NCI-H2029 (cell line): Measurements from ENCODE around the gene KCNC1.

Experiments used
- DNase-seq: peaks from one replicate; lab custom pipeline; 2025; lab: John Stamatoyannopoulos, UW

KCNC1 gene

DNA sequence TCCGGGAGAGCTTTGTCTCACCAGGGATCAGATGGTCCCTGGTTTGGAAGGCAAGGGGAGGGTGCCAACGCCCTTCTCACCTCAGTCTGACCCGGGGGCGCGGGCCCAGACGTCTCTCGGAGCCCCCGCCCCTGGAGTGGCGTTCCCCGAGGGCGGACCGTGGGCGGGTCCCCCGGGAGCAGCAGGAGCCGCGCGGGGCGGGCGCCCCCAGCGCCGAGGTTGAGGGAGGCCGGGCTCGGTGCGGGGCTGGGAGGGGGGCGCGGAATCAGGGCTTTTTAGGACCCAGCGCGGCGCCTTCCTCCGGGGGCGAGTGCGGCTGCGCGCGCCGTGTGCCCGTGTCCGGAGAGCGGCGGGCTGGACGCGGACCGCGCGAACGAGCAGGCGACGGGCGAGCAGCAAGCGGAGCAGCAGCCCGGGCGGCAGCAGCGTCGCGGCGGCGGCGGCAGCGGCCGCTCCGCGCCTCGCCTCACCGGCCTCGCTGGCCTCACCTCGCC is at the start of gene KCNC1:
Gene KCNC1, plus strand, starts transcription at position 364 of the 494 bp plus-strand sequence. CDS start 1,222 bp downstream, outside the sequence.
- DNase-seq, result peak; percentile 43

DNA sequence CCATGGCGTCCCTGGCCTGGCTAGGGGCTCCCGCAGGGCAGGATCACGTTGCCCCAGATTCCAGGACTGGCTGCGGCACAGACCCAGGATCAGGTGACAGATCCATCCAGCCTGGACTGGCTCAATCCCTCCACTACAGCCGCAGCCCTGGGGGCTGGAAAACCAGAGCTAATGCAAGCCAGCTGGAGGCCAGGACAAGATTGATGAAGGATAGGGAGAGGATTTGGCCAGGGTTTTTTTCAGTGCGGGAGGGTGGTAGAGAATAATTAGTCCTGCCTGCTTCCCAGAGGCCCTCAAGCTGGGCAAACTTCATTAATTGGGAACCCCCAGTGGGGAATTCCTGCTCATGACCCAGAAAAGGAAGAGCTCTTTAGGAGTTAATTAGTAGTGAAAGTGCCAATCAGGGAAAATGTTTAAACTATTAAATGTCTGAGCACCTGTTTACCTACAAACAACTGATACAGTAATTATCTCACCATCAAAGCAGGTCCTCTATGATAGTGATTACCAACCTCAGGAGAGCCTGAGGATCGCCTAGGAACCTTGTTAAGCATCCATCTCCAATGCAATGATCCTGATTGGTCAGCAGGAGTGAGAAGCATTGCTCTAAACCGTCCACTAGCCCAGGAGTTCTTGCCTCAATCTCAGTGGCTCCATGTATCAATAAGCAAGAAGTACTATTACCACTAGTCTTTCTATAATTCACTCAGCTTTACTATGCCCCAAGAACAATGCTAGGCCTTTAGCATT is 48.2 kb upstream of the KCNC1 start:
- DNase-seq, result no peak

DNA sequence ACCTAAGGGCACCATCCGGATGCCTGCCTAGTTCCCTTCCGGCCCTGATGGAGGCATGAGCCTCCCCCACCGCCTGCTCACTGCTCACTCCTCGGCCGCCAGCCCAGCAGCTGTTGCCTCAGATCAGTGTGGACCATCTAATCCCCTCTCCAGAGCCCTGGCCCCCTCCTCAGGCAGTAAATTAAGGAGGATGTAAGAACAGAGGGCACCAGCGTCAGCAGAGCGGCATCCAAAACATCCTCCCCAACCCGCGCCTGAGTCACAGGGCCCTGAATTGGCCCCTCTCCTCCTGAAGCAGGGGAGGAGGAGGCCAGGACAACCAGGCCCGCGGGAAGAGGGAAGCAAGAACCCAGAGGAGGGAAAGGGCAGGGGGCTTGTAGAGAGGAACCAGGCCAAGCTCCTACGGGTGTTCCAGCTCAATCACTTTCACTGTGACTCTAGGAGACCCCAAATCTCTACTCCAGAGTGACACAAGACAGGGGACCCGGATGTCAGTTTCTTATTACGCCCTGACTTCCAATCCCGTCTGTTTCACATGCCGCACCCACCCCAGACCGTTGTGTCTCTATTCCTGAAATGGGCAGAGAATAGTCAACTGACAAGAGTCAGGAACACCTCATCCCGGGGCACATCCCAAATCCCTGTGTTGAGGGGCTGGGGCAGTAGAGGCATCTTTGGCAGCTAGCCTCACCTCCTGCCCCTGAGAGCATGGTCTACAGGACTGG is 46.5 kb upstream of the KCNC1 start:
- DNase-seq, result no peak

DNA sequence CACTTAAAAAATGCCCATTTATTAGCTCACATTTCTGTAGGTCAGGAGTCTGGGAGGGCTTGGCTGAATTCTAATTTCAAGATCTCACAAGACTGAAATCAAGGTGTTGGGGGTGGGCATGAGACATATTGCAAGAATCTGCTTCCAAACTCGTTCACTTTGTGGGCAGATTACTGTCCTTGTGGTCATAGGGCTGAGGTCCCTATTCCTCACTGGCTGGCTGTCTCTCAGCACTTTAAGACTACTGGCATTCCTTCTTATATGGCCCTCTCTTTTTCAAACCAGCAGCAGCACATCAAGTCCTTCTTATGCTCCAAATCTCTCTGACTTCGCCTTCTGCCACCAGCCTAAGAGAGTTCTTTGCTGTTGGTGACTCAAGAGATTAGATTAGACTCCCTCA is 43.0 kb upstream of the KCNC1 start:
- DNase-seq, result no peak

DNA sequence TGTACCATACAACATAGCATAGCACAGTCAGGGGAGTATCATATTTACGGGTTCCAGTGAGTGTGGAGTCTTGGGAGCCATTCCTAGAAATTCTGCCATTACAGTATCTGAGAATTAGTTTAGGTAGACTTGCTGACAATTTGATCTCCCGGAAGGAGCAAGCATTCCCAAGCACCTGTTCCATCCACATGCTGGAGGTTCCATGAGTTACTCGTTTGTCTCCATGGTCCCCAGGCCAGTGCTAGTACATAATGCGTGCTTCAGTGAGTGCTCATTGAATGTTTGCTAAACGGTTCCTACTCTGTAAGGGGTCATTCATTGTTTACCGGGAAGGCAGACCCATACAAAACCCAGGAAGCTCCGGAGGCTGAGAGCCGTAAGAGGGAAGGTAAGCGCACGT is 42.6 kb upstream of the KCNC1 start:
- no peak for DNase-seq

DNA sequence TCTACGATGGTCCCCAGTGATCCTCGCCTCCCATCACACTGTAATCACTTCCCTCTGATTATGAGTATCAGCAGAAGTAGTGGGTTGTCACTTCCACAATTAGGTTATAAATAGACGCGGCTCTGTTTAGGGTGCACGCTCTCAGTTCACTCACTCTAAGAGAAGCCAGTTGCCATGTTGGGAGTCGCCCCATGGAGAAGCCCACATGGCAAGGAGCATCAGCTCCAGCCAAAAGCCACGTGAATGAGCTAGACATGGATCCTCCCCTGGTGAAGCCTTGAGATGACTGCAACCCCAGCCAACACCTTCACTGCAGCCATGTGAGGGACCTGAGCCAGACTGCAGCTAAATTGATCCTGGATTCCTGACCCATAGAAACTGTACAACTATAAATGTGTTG is 41.6 kb upstream of the KCNC1 start:
- DNase-seq, result no peak

DNA sequence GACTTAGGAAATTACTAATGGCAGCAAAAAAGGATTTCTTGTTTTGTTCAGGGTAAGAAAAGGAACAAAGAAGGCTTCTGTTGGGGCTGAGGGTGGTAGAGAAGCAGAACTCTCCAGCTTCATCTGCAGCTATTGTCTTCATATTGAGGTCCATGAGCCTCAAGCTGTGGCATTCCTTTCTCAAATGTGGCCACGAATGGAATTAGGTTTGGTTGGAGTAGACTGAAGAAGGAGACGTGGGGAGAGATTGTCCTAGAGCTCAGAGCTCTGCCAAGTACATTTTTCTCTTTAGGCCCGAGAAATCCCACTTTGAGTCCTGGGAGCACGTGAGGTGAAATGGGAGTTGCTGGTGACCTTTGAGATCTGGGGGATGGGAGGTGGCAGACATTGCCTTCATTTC is 41.0 kb upstream of the KCNC1 start:
- no peak for DNase-seq

DNA sequence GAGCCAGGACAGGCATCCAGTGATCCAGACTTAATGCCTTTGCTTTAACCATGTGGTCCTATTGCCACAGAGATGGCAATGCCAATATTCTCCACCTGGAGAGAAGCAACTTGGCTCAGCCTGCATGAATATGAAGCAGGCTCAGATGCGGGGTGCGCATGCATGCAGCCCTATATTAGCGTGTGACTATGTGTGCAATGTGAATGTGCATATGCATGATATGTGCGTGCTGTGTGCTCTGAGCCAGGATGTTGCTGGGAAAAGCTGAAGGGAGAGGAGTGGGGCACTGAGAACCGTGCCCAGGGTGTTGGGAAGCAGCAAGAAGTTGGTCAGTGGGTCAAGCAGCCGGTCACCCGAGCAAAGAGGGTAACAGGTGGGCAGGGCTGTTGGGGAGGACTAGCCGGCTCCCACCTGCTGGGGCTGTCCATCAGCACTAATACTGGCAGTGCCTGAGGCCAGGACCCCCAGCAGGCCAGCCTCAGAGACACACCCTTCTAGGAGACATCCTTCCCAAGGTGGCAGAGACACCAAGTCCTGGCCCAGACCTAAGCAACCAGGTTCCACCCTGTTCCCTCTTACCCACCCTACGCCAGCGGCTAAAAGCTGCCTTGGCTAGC is 40.0 kb upstream of the KCNC1 start:
- no peak for DNase-seq

DNA sequence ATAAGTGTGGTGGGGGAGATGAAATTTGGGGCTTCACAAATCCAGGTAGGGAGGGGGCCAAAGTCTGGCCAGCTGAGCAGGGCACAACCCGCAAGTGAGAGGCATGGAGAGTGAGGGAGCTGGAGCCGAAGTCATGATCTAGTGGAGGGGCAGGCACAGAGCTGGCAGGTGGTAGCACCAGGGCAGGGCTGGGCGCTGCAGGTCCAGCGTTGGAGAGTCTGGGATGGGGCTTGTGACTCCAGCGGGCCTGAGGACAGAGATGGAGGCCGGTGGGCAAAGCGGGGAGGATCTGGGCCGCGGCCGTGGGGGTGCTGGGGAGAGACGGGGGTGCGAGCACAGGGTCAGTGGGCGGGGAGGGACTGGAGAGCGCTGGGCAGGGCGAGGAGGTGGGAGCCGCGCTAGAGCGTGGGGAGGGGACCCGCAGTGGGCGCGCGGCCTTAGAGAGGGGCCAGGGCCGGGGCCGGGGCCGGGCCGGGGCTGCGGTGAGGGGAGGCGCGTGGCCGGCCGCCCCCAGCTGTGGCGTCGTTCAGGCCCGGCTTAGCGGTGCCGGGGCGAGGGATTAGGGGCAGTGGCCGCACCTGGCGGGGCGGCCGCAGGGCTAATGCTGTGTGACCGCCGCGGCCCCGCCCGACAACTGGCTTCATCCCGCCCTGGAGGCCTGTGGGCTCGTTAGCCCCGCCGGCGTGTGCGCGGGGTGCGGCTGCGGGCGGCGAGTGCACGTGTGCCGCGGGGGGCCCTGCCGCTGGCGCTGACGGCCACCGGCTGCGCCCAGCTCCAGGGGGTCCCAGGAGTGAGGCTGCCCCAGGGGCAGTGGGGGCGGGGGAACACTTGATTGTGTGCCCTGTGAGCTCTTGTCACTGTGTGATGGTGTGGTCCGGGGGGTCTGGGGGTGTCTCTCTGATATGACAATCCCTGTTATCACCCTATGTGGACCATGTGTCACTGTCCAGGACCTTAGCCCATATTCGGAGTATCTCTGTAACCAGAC is 38.8 kb upstream of the KCNC1 start:
- DNase-seq, result no peak

DNA sequence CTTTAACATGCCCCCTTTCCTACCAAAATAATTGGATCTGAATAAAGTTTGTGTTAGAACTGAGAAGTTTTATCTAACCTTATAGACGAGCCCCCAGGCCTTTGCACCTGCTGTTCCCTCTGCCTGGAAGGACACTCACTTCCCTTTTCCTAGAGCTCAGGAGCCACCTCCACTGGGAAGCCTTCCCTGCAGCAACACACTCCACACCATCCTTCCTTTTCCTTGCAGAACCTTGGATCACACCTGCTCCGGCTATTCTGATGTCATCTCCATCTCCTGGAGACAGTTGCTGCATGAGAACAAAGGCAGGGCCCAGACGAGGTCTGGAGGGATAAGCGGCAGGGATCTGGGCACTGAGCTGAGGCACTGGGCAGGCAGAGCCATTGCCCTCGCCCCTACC is 37.8 kb upstream of the KCNC1 start:
- DNase-seq, result no peak

DNA sequence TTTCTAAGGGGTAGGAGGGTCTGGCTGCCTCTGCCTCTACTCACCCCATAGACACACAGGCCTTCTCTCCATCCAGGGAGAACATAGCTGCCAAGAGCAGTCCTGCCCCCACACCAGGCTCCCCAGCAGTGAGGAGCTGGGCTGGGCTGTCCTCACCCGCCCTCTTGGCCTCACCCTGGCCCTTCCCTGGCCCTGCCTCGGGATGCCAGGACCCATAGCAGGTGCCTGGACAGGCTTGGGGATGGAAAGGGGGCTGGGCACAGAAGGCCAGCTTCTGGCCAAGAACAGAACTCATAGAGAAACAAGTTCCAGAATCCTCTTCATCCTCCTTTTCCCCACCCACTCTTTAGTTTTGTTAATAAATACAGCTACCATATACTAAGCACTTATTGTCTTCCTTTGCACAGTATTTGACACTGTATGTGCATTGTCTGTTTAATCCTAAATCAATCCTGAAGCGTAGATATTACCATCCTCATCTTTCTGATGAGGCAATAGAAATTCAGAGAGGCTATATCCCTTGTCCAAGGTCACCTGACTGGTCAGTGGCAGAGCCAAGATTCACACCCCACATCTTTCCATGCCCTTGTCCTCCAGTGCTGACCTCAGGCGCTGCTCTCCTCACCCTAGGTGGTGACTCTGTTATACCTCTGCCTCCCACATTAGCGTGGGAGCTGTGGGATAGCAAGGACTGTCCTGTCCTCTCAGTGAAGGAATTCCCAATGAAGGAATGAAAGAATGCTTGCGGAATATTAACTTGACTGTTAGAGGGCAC is 37.2 kb upstream of the KCNC1 start:
- DNase-seq, result no peak

DNA sequence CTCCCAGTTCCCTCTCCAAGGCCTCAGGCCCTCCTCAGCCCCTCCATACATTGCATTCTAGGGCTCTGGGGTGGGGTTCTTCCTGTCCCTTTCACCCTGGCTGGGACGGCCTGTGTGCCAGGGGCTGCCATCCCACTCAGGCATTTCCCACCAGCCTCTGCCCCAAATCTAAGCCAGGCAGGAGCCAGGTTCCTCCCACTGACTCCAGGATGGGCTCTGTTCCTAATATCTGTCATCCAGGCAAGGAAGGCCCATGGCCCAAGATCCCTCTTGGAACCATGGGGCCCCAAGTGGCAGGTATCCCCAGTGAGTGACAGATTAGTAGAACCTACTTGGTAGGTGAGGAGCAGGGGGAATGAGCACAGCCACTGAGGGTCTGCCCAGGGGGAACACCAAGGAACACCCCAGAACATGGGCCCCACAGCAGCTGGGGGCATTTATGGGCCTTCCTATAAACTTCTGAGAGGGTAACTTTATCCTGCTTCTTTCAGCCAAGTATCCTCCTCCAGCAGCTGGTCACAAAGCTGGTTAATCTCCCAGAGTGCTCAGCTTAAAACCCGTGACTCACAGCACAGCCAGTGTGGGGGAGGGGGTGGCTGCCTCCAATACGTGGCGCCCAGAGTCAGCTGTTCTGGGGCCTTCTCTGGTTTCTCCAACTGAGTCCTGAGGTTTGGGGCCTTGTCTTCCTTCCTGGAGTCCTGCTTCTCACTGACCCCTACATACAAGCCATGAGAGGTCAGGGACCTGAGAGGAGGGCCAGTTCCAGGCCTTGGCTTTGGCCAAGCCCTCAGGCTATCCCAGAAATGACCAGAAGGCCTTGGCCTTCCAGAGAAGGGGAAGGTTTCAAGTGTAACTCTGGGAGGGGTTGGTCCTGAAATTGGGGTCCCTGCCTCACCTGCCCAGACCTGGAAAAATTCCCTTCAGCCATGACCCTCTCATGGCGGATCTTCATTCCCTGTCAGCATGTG is 35.1 kb upstream of the KCNC1 start:
- DNase-seq, result no peak

DNA sequence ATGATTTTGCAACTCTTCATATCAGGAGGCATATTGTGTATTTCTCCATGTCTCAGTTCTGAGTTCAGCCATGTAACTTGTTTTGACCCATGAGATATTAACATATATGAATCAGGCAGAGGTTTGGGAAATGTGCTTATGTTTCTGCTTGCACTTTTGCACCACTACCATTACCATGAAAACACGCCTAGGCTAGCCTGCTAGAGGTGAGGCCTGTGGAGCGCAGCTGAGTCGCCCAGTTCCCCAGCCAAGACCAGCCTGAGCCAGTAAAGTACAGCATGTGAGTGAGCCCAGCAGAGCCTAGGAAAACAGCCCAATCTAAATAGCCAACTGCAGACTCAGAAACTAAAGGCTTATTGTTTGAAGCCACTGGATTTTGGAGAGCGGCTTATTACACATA is 33.6 kb upstream of the KCNC1 start:
- no peak for DNase-seq

DNA sequence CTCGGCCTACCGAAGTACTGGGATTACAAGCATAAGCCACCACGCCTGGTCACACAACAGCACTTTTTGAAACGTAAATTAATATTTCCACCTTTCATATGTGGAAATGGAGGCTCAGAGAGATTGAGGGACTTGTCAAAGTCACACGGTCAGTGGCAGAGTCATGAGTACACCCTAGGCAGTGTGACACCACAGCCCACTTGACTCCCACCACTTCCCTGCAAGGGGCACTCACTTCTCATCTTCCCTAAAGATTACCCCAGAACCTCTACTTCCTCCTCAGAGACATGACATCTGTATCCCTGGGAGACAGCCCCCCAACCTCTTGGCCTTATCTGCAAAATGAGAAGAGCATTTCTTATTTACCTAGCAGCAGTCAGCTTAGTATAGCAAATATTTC is 31.7 kb upstream of the KCNC1 start:
- DNase-seq, result no peak

DNA sequence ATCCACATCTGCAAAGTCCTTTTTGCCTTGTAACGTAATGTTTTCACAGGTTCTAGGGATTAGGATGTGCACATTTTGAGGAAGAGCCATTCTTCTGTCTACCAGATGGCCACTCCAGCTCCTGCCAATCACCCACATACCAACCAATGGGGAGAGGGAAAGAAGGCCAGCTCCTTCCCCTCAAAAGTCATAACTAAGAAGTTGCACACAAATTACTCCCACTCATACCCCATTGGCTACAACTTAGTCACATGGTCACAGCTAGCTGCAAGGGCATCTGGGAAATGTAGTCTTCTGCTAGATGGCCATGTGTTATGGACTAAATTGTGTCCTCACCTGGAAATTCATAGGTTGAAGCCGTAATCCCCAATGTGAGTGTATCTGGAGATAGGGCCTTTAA is 30.6 kb upstream of the KCNC1 start:
- no peak for DNase-seq

DNA sequence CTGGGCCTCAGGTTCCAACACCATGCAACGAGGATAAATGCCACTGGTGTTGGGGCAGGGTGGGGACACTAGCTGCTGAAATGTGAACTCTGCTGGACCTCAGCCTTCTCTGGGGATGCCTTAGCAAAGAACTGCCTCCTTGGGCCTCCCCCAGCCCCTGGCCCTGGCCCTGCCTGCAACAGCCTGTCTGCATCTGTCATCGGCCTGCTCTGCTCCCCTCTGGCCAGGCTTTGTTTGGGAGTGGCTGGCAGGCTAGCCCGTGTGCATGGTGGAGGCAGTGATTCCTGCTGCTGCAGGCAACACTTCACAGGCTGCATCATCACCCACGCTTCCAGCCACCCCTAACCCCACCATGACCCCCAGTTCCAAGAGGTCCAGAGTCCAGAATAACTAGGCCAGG is 26.8 kb upstream of the KCNC1 start:
- no peak for DNase-seq

DNA sequence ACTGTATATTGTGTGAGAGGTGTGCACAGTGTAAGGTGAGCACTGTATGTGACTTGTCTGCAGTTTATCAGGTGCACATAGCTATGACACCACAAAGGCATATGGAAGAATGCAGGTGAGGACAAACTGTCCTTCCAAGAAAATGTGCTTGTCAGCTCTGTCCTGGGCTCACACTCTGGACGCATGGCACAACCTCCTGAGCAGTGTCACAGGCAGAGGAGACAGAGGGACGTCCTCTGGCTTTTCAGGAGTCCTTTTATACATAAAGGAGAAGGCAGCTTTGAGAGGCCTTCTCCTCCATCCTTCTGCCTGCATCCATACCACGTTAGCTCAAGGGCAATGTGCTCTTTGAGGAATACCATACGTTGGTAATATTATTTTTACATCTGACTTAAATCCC is 22.7 kb upstream of the KCNC1 start:
- no peak for DNase-seq

DNA sequence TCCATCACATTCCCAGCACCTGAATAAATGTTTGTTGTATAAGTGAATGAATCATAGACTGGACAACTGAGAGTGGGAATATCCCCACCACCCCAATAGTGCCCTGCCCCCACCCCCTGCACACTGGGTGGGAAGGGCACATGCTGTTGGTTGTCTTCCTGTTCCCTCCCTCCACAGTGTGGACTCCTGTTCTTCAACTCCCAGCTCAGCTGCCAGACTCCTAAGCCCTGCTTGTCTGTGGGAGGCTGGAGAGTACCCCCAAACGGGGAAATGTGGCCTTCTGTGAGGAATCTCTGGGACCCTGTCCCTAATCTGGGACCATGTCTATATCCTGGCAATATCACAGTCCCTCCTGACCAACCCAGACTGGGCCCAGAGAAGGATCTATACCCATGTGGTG is 20.7 kb upstream of the KCNC1 start:
- DNase-seq, result no peak

DNA sequence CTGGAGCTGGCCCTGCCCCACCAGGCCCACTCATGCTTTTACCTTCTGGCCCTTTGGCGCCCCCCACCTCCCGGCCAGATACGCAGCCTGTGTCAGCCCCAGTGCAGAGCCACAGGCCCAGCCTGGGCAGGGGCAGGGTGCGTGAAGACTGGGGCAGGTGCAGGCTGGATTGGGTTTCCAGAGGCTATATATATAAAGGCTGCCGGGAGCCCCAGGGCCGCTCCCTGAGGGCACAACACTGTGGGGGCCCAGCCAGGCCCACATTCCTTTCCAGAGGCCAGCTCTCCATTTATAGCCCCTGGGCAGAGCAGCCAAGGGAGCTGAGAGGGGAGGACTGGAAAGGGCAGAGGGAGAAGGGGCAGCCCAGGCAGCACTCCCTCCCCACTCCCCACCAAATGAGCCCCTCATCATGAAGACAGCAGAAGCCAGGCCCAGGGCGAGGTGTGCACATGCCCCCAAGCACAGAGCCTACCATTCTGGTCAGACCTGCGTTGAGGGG is 20.2 kb upstream of the KCNC1 start:
- DNase-seq, result no peak

DNA sequence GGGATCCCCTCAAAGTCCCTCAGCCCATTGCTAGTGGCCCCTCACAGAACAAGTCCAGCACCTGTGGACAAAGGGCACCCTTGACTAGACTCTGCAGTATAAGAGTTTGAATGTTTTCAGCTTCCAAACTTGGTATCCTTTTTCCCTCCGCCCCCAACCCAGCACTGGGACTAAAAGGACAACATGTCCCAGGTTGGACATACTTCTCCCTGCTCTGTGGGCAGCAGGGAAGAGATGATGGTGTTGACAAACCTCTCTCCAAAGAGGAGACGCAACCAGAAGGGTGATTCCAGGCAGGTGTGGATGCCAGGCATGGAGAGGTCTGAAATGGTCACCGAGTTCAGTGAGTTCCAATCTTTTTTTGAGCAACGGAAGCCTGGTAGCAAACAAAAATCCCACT is 19.7 kb upstream of the KCNC1 start:
- DNase-seq, result no peak
